ENCODE measurements around the gene ITGA5.

Gene ITGA5

DNA sequence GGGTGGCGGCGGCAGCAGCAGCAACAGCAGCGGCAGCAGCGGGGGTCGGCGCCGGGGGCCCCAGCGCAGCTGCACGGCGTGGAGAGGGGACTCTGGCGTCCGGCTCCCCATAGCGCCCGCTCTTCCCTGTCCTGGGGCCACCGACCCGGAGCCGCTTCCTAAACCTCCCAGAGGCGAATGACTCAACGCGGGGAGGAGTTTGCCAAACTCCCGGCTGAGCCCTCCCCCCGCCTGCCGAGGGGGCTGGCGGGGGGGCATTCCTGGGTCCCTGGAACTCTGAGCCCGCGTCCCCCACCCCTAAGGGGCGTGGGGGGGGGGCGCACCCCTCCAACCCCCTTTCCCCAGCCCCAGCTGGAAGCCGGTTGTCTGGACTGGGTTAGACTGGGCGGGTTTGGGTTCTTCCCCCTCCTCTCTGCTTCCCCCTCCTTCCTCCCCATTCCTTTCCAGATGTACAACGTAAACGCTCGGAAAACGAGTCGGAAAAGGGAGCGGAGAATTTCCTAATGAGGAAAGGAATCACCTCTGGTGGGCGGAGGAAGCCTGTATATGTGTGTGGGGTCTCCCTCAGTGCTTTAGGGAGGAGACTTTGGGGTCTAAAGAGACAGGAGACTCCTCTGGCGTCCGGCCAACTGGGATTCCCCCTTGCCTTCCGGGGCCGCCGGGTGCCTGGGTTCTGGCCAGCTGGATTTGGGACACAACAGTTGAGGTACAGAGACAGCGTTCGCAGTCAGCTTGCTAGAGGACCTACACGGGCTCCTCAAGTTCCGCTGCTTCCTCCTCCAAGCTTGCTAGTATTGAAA is at the start of gene ITGA5:
Gene ITGA5, minus strand, starts transcription at position 179 of the 800 bp plus-strand sequence. Its CDS starts 68 bp downstream, at position 111.
- no peak for DNase-seq (ENCODE audit: low read depth)

DNA sequence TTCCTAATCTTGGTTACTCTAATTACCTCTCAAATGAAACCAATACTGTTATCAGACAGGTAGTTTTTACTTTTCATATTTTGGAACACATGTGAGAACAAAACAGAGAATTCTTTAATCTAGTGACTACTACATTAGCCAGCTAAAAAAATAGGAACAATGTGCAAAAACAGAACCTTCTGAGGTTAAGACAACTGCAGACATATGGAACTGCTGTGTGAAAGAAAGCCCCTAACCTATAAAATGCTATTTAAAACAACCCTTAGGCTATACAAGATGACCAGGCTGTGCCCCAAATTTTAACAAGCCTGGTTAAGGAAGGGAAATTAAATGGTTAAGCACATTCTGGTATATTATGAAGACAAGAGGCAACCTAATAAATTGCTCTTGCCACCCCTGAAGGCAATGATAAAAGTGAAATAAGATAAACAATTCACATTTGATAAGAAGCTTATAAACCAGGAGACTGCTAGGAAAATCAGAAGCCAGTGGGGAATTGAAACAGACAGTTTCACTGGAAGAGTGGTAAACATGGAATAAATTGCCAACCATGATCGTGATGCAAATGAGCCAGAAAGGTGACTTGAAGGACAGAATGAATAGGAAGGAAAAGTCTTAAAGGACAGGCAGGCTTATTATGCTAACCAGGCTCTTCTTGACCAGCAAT is 46.9 kb upstream of the ITGA5 start:
- no peak for DNase-seq (ENCODE audit: low read depth)

GRCh38 chr12:54463484-54463883 is 44.4 kb upstream of the ITGA5 start:
- DNase-seq (ENCODE audit: low read depth): no peak

DNA sequence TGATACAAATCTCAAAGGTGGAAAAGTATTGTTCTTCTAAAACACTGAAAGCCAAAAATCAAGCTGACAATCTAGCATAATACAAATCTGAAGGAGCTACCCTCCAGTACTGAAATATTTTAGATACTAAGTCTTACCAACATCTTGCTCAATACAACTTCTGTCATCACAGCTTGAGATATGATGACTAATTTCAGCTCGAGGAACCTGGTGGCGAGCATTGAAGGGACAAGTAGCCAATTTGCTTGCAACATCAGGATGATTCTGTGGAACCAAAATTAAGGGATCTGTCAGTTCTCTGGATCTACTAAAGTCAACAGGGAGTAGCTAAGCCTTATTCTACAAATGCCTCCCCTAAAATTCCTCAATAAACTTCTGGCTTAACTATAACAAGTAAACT is 44.0 kb upstream of the ITGA5 start:
- no peak for DNase-seq (ENCODE audit: low read depth)

- DNase-seq (ENCODE audit: low read depth): no peak
These were observed 41.4 kb upstream of the ITGA5 start for GRCh38 chr12:54460317-54460923.

GRCh38 chr12:54459355-54459754 is 40.3 kb upstream of the ITGA5 start:
- DNase-seq (ENCODE audit: low read depth): no peak

GRCh38 chr12:54455760-54456469 is 36.8 kb upstream of the ITGA5 start:
- DNase-seq (ENCODE audit: low read depth): no peak

- DNase-seq (ENCODE audit: low read depth): no peak
These were observed 33.6 kb upstream of the ITGA5 start for GRCh38 chr12:54452628-54453027.

- no peak for DNase-seq (ENCODE audit: low read depth)
These were observed 29.3 kb upstream of the ITGA5 start for GRCh38 chr12:54448344-54448743.

DNA sequence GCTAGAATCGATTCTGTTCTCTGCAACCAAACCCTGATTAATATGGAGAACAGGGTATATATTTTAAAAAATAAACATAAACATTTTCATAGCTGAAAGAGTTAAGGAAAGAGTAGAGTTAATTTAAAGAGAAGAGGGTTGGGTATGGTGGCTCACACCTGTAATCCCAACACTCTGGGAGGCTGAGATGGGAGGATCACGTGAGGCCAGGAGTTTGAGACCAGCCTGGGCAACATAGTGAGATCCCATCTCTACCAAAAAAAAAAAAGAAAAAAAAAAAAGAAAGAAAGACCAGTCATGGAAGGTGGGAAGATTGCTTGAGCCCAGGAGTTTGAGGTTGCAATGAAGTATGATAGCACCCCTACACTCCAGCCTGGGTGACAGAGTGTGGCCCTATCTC is 28.9 kb upstream of the ITGA5 start:
- no peak for DNase-seq (ENCODE audit: low read depth)

- DNase-seq (ENCODE audit: low read depth): no peak
These were observed 25.1 kb upstream of the ITGA5 start for GRCh38 chr12:54444206-54444605.

- DNase-seq (ENCODE audit: low read depth): no peak
These were observed 24.4 kb upstream of the ITGA5 start for GRCh38 chr12:54443446-54443845.

GRCh38 chr12:54442961-54443360 is 23.9 kb upstream of the ITGA5 start:
- no peak for DNase-seq (ENCODE audit: low read depth)

DNA sequence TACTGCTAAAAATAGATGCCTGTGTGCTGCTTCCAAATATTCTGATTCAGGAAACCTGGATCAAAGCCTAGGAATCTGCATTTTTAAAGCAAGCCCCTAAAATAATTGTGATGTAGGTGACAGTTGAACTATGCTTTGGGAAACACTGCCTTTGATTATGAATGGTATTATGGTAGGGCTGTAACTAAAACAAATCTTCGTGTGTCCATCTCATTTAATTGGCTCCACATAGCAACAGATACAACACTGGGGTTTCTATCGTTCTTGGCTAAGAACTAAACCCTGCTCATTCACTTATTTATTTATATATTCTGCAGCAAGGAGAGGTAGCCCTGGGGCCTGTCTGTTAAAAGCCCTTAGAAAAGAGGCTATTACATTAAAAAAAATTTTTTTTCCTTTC is 23.0 kb upstream of the ITGA5 start:
- no peak for DNase-seq (ENCODE audit: low read depth)

DNA sequence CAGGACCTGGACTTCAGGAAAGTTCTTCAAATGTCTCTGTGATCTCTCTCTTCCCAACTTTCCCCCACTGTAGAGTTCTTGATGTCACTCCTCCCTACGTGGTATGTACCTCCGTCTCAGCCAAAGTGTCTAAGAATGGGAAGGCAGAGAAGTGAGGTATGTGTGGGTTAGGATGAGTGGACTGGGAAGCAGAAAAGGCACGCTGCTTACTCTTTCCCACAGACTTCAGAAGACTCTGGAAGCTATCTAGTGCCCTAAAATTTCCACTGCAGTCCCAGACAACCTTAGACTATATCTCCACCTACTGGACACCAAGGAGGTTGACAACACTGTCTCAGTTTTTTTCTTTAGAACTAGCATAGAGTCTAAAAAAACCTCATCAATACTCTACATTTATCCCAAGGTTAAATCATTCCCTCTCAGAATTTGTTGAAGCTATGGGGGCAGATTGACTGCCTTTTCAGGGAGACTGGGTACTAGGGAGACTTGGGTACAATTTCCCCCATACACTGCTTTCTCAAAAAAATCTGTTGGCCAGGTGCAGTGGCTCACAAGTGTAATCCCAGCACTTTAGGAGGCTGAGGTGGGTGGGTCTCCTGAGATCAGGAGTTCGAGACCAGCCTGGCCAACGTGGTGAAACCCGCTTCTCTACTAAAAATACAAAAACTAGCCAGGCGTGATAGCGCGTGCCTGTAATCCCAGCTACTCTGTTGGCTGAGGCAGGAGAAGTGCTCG is 20.6 kb upstream of the ITGA5 start:
- no peak for DNase-seq (ENCODE audit: low read depth)

DNA sequence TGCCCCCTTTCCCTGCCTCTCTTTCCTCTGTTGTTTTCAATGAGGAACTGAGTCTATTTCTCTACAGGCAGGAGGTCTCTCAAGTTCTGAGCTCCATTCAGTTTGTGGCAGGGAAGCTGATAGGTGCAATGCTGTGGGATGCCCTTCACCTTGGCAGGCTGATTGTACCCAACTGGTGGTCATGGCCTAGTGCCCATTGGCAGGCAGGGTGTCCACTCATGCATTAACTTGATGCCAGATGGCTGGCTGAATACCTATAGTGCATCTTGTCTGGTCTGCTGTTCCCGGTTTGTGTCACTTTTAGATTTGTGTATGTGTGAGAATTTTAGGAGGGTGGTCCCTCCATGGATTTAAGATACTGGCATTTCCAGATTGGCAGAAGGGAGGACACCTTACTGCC is 20.0 kb upstream of the ITGA5 start:
- no peak for DNase-seq (ENCODE audit: low read depth)

GRCh38 chr12:54438517-54438916 is 19.5 kb upstream of the ITGA5 start:
- DNase-seq (ENCODE audit: low read depth): no peak

DNA sequence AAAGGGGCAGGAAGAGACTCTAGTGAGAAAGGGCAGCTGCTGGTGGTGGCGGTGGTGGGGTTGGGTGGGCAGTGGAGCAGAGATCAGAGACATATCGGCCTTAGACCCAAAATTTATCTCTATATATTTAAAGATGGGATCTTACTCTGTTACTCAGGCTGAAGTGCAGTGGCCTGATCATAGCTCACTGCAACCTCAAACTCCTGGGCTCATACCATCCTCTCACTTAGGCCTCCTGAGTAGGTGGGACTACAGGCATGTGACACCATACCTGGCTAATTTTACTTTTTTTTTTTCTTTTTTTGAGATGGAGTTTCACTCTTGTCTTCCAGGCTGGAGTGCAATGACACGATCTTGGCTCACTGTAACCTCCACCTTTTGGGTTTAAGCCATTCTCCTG is 18.6 kb upstream of the ITGA5 start:
- no peak for DNase-seq (ENCODE audit: low read depth)

DNA sequence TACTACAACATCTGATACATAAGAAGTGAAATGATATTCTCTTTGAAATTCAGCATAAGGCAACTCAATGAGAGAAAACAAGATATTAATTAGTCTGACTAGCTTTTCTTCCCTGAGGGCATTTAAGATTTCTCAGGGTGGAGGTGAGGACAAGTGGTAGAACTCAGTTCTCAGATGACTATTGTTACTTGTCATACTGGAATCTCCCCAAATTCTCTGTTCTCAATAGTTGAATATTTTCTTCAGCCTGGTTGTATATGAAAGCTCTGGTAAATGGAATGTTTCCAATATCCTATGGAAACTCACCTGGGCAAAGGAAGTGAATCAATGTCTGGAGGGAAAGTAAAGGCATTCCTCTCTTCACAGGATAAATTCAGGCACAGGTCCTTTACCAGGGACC is 18.2 kb upstream of the ITGA5 start:
- DNase-seq (ENCODE audit: low read depth): no peak

GRCh38 chr12:54432815-54433164 is 13.7 kb upstream of the ITGA5 start:
- DNase-seq (ENCODE audit: low read depth): no peak

- no peak for DNase-seq (ENCODE audit: low read depth)
These were observed 13.1 kb upstream of the ITGA5 start for GRCh38 chr12:54431911-54432814.
